MCF 10A (cell line): ENCODE measurements around the gene RAVER2. TPM values are rescaled to one million over a fixed set of nuclear protein-coding genes. Genes with fewer than 3 reads are reported as not detected.

ENCODE experiments used
- BruUV-seq: library from RNA; stranded (reverse); fragments of 400-500 nt; replicated peaks from 2 replicates; lab custom pipeline; 2021; lab: Mats Ljungman, UMichigan
- CTCF ChIA-PET: fragments of 300-600 bp; sonication (Branson Sonifier 250); formaldehyde crosslinking; extraction: SDS; loops from one replicate; lab custom pipeline; 2021; ENCODE audit warnings: antibody characterized with exemption, inconsistent platforms; lab: Yijun Ruan, JAX
- POLR2A ChIA-PET: fragments of 300-600, 350-650 bp; sonication (Branson Sonifier 250); formaldehyde crosslinking; extraction: SDS; loops from one replicate; lab custom pipeline; 2020; ENCODE audit warnings: antibody characterized with exemption, inconsistent platforms; lab: Yijun Ruan, JAX
- DNase-seq: peaks from one replicate; pipeline ENCODE4 v3.0.0-alpha.2; 2018; ENCODE audit not compliant: unreplicated experiment
- H3K27ac Mint-ChIP-seq: one replicate; pipeline ENCODE4 v1.8.0; 2022; ENCODE audit warnings: mild to moderate bottlenecking, low read depth, mixed read lengths; ENCODE audit not compliant: unreplicated experiment
- H3K27me3 Mint-ChIP-seq: one replicate; pipeline ENCODE4 v1.8.0; 2022; ENCODE audit warnings: mixed read lengths; ENCODE audit not compliant: insufficient read depth, unreplicated experiment
- H3K36me3 Mint-ChIP-seq: one replicate; pipeline ENCODE4 v1.8.0; 2022; ENCODE audit warnings: mild to moderate bottlenecking, moderate library complexity, mixed read lengths; ENCODE audit not compliant: insufficient read depth, unreplicated experiment
- H3K4me1 Mint-ChIP-seq: one replicate; pipeline ENCODE4 v1.8.0; 2022; ENCODE audit warnings: mixed read lengths; ENCODE audit not compliant: insufficient read depth, unreplicated experiment
- H3K4me3 Mint-ChIP-seq: one replicate; pipeline ENCODE4 v1.8.0; 2022; ENCODE audit warnings: mild to moderate bottlenecking, moderate library complexity, mixed read lengths; ENCODE audit not compliant: unreplicated experiment
- H3K9me3 Mint-ChIP-seq: one replicate; pipeline ENCODE4 v1.8.0; 2022; ENCODE audit warnings: mixed read lengths; ENCODE audit not compliant: unreplicated experiment
- intact Hi-C: fragments of 100-400 bp; cut with micrococcal nuclease; formaldehyde crosslinking; loops from 2 replicates; pipeline ENCODE4 v1.14.1; 2022
- total RNA-seq: library from RNA; stranded (reverse); gene quantifications from 2 replicates; pipeline ENCODE4 v1.2.3, GENCODE V29; 2022
- TF ChIP-seq, protein P1 (sequence below): fragments of 200-600 bp; IDR thresholded peaks from one replicate; pipeline ENCODE4 v1.8.0; 2022; ENCODE audit warnings: antibody characterized with exemption, mild to moderate bottlenecking; ENCODE audit not compliant: unreplicated experiment

Gene RAVER2
- total RNA-seq, 1 experiment from 2014 or later = 5.9 TPM

DNA sequence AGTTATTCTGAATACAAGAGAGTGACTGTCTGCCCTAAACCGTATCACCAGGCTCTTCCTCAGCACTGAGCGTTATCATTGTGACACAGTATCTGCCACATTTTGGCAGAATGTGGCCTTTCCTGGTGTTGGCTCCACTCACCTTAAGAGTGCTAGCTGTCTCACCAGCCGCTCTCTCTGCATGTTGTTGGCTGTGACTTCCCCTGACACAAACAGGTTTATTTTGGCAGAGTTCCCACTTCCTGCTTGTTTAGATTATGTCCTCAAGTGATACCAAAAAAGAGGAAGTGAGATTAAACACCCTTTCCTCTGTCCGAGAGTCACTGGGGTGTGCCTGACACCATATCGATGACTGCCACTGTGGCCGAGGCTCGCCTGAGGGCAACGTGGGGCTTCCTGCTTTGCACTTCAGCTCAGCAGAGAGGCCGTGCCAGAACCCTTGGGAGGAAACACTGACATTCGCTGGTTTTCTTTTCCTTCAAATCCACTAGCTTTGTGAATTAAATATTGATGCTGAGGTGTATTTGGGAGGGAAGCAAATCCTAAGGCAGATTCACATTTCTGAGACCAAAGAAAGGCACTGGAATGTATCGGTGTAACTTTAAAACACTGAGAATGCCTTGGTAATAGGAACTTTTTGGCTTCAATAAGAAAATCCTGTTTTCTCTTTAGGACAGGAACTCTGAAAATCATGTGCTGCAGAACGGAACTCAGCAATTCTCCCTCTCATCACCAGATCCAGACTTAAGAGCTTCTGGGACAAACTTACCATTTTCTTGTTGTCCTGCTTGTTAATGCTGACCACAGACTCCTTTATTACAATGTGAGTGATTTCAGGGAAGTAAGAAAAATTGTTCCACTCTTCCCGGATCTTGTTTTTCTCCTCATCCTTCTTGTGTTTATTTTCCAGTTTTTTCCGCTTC, 119.4 kb downstream of the RAVER2 start:
- Mint-ChIP-seq H3K27ac (no peak overlapping the region), H3K4me1 (no peaks in the 10 kb centered on the region), H3K27me3 (no peaks in the 10 kb centered on the region), H3K9me3 (no peaks in the 10 kb centered on the region), H3K4me3 (no peak overlapping the region), H3K36me3 (peaks cover 54% of the 10 kb centered on the region)
- DNase-seq = peak; percentile 55
- BruUV-seq = no TSS peak
- ChIA-PET CTCF (interaction anchor here (1.1 kb wide), 1 partner anchor 13 kb away, joined by 3 read pairs; no protein-coding TSS in a partner anchor), POLR2A (interaction anchor here (0.5 to 0.7 kb wide), 2 partner anchors 47 to 1272 kb away, joined by 3 read pairs; no protein-coding TSS in a partner anchor)
- TF ChIP-seq, protein P1, sequence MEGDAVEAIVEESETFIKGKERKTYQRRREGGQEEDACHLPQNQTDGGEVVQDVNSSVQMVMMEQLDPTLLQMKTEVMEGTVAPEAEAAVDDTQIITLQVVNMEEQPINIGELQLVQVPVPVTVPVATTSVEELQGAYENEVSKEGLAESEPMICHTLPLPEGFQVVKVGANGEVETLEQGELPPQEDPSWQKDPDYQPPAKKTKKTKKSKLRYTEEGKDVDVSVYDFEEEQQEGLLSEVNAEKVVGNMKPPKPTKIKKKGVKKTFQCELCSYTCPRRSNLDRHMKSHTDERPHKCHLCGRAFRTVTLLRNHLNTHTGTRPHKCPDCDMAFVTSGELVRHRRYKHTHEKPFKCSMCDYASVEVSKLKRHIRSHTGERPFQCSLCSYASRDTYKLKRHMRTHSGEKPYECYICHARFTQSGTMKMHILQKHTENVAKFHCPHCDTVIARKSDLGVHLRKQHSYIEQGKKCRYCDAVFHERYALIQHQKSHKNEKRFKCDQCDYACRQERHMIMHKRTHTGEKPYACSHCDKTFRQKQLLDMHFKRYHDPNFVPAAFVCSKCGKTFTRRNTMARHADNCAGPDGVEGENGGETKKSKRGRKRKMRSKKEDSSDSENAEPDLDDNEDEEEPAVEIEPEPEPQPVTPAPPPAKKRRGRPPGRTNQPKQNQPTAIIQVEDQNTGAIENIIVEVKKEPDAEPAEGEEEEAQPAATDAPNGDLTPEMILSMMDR = no peak
- intact Hi-C loops = loop anchor here (10.0 kb wide), 2 partner anchors 161 to 341 kb away; no protein-coding TSS in a partner anchor

DNA sequence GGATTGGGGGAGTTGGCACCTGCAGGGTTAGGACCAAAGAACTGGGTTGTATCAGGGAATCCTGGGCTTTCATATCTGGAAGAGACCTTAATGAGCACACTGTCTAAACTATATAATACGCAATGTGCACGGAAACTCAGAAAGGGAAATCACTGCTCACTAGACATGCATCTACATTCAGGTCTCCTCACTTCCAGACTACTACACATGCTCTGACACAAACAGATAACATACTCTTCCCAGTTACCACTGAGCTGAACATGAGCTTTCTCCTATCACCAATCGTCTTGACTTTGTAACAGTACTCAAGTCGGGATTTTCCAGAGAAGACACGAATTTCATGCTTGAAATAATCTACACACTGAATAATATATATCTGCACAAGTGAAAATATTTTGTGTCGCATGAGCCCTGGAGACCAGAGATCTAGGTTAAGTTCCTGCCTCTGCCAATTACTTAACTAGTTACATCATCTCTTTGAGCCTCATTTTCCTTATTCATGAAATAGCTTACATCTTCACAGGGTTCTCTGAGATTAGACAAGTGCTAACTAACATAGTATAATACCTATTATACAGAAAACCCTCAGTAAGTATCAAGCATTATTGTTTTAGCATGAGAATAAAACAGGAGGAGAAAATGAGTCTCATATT, 120.4 kb downstream of the RAVER2 start:
- Mint-ChIP-seq H3K9me3 (no peaks in the 10 kb centered on the region), H3K4me1 (no peaks in the 10 kb centered on the region), H3K36me3 (peaks cover 47% of the 10 kb centered on the region), H3K27me3 (no peaks in the 10 kb centered on the region), H3K4me3 (no peak overlapping the region), H3K27ac (no peak overlapping the region)
- ChIA-PET POLR2A (interaction anchor here (0.5 to 0.7 kb wide), 2 partner anchors 46 to 1273 kb away, joined by 3 read pairs; no protein-coding TSS in a partner anchor), CTCF (interaction anchor here (1.1 kb wide), 1 partner anchor 12 kb away, joined by 3 read pairs; no protein-coding TSS in a partner anchor)
- intact Hi-C loops = loop anchor here (10.0 kb wide), 2 partner anchors 160 to 340 kb away; no protein-coding TSS in a partner anchor
- no peak for DNase-seq
- TF ChIP-seq, protein P1 = no peak
- no TSS peak for BruUV-seq

DNA sequence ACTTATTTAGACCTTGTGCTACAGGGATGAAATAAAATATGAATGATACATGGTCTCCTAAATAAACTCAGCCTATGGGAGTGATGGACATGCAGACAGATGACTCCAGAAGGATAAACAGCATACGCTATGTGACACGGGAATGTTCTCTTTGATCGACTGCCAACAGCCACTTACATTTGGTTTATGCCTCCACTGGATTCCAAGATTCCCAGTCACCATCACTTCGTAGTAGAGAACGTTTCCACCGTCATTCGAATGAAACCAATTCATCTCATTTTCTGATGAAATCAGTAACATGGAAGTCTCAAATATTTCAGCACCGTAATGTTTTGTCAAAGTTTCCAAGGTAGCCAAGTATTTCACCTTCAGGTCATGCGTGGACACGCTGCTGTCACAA, 121.8 kb downstream of the RAVER2 start:
- TF ChIP-seq, protein P1 = no peak
- ChIA-PET CTCF (interaction anchor here (0.7 to 1.7 kb wide), 2 partner anchors 43 kb away, joined by 3 to 4 read pairs; no protein-coding TSS in a partner anchor), POLR2A (no interaction called here)
- intact Hi-C loops = loop anchor here (10.0 kb wide), 2 partner anchors 158 to 338 kb away; no protein-coding TSS in a partner anchor
- Mint-ChIP-seq H3K36me3 (peaks cover 47% of the 10 kb centered on the region), H3K4me3 (no peak overlapping the region), H3K9me3 (no peaks in the 10 kb centered on the region), H3K27ac (no peak overlapping the region), H3K4me1 (no peaks in the 10 kb centered on the region), H3K27me3 (no peaks in the 10 kb centered on the region)
- BruUV-seq = no TSS peak
- no peak for DNase-seq
